GM23338 (cell line): Measurements from ENCODE around the gene KIAA1328. TPM values are rescaled to one million over a fixed set of nuclear protein-coding genes. Genes with fewer than 3 reads are reported as not detected.

Experiments used
- ATAC-seq: fragments of 200-7000 bp; cut with Tn5 transposase; 3 replicates; pipeline ENCODE4 v1.9.1; 2020
- DNase-seq: peaks from one replicate; pipeline ENCODE4 v3.0.0-alpha.2; 2015; ENCODE audit warnings: low spot score
- H2AFZ ChIP-seq: fragments of 200-600 bp; sonication (generic); 2 replicates; pipeline ENCODE4 v1.8.0; 2016; ENCODE audit warnings: antibody characterized with exemption, mild to moderate bottlenecking, moderate library complexity
- H3F3A ChIP-seq: fragments of 200-600 bp; sonication (generic); replicated peaks from 2 replicates; pipeline ENCODE4 v1.8.0; 2017; ENCODE audit warnings: antibody characterized with exemption, mixed run types, low read depth
- H3K27ac ChIP-seq: fragments of 200-600 bp; sonication (generic); 2 replicates; pipeline ENCODE4 v1.6.1; 2016; ENCODE audit warnings: low read depth
- H3K27me3 ChIP-seq: fragments of 200-600 bp; sonication (generic); 2 replicates; pipeline ENCODE4 v1.8.0; 2016; ENCODE audit warnings: mild to moderate bottlenecking, mixed run types, moderate library complexity; ENCODE audit not compliant: insufficient read depth
- H3K36me3 ChIP-seq: fragments of 200-600 bp; sonication (generic); 2 replicates; pipeline ENCODE4 v1.8.0; 2016; ENCODE audit warnings: mild to moderate bottlenecking; ENCODE audit not compliant: insufficient read depth
- H3K4me1 ChIP-seq: fragments of 200-600 bp; sonication (generic); 2 replicates; pipeline ENCODE4 v1.8.0; 2016; ENCODE audit warnings: mild to moderate bottlenecking, moderate library complexity; ENCODE audit not compliant: insufficient read depth
- H3K4me2 ChIP-seq: fragments of 200-600 bp; sonication (generic); 2 replicates; pipeline ENCODE4 v1.7.1; 2017; ENCODE audit warnings: mixed run types
- H3K4me3 ChIP-seq: fragments of 200-600 bp; sonication (generic); 2 replicates; pipeline ENCODE4 v1.6.1; 2016; ENCODE audit warnings: mixed run types
- H3K79me2 ChIP-seq: fragments of 200-600 bp; sonication (generic); replicated peaks from 2 replicates; pipeline ENCODE4 v1.8.0; 2017; ENCODE audit warnings: mild to moderate bottlenecking; ENCODE audit not compliant: insufficient read depth
- H3K9me2 ChIP-seq: fragments of 200-600 bp; sonication (generic); 2 replicates; pipeline ENCODE4 v1.8.0; 2017; ENCODE audit not compliant: insufficient read depth
- H4K20me1 ChIP-seq: fragments of 200-600 bp; sonication (generic); replicated peaks from 2 replicates; pipeline ENCODE4 v1.8.0; 2017; ENCODE audit warnings: mild to moderate bottlenecking; ENCODE audit not compliant: insufficient read depth
- H3K27ac Mint-ChIP-seq: 2 replicates; pipeline ENCODE4 v1.8.0; 2020; ENCODE audit warnings: inconsistent platforms, mild to moderate bottlenecking, moderate library complexity, mixed read lengths
- H3K27me3 Mint-ChIP-seq: 3 replicates; pipeline ENCODE4 v1.8.0; 2022; ENCODE audit warnings: low read depth, mild to moderate bottlenecking, moderate library complexity, mixed read lengths, inconsistent platforms; ENCODE audit not compliant: insufficient read depth, poor library complexity
- H3K36me3 Mint-ChIP-seq: 3 replicates; pipeline ENCODE4 v1.8.0; 2021; ENCODE audit warnings: low read depth, mild to moderate bottlenecking, inconsistent platforms, moderate library complexity, mixed read lengths
- H3K4me1 Mint-ChIP-seq: 3 replicates; pipeline ENCODE4 v1.8.0; 2020; ENCODE audit warnings: mild to moderate bottlenecking, inconsistent platforms, mixed read lengths
- H3K4me3 Mint-ChIP-seq: 3 replicates; pipeline ENCODE4 v1.8.0; 2021; ENCODE audit warnings: moderate library complexity, mild to moderate bottlenecking, inconsistent platforms, mixed read lengths
- H3K9me3 Mint-ChIP-seq: 3 replicates; pipeline ENCODE4 v1.8.0; 2020; ENCODE audit warnings: moderate library complexity, mild to moderate bottlenecking, inconsistent platforms, mixed read lengths
- CREB1 ChIP-seq: fragments of 250-450 bp; sonication (Bioruptor Pico); IDR thresholded peaks from 2 replicates; pipeline ENCODE4 v1.5.0; 2020; ENCODE audit warnings: low read depth, mild to moderate bottlenecking, moderate library complexity
- EZH2 ChIP-seq: fragments of 200-600 bp; sonication (generic); IDR thresholded peaks from one replicate; pipeline ENCODE4 v1.8.0; 2017; ENCODE audit warnings: antibody characterized with exemption, mild to moderate bottlenecking, low read depth; ENCODE audit not compliant: unreplicated experiment
- EZH2phosphoT487 ChIP-seq: fragments of 200-600 bp; sonication (generic); IDR thresholded peaks from one replicate; pipeline ENCODE4 v1.8.1; 2018; ENCODE audit warnings: antibody characterized with exemption; ENCODE audit not compliant: unreplicated experiment
- JUNB ChIP-seq: IDR thresholded peaks from one replicate; pipeline ENCODE4 v1.6.1; 2016; ENCODE audit warnings: antibody characterized with exemption; ENCODE audit not compliant: unreplicated experiment
- NANOG ChIP-seq: IDR thresholded peaks from 2 replicates; pipeline ENCODE4 v1.6.1; 2016; ENCODE audit warnings: antibody characterized with exemption, borderline replicate concordance
- POLR2AphosphoS5 ChIP-seq: IDR thresholded peaks from 2 replicates; pipeline ENCODE4 v1.6.1; 2016; ENCODE audit warnings: antibody characterized with exemption, low read depth
- STAT1 ChIP-seq: IDR thresholded peaks from one replicate; pipeline ENCODE4 v1.6.1; 2016; ENCODE audit warnings: antibody characterized with exemption; ENCODE audit not compliant: unreplicated experiment
- ZNF114 ChIP-seq: fragments of 250-450 bp; sonication (Bioruptor Pico); IDR thresholded peaks from 2 replicates; pipeline ENCODE4 v1.5.0; 2020; ENCODE audit warnings: mild to moderate bottlenecking, moderate library complexity
- ZNF331 ChIP-seq: fragments of 250-450 bp; sonication (Bioruptor Pico); IDR thresholded peaks from 2 replicates; pipeline ENCODE4 v1.5.0; 2020; ENCODE audit warnings: low read depth, mild to moderate bottlenecking, moderate library complexity
- polyA plus RNA-seq: library from polyadenylated mRNA; unstranded; fragments of >200 nt; fragmentation: Nextera tagmentation; extraction: Ambion mirVana; gene quantifications from 2 replicates; pipeline ENCODE4 v1.2.1, GENCODE V29; 2016
- total RNA-seq: library from RNA; depleted of rRNA; stranded (reverse); fragments of >200 nt; shearing (Covaris generic); gene quantifications from 2 replicates; pipeline ENCODE4 v1.2.3, GENCODE V29; 2014
- TF ChIP-seq, protein P1 (sequence below): fragments of 250-450 bp; sonication (Bioruptor Pico); IDR thresholded peaks from 2 replicates; pipeline ENCODE4 v1.5.0; 2020; ENCODE audit warnings: mild to moderate bottlenecking, moderate library complexity
- TF ChIP-seq, protein P2 (sequence below): IDR thresholded peaks from one replicate; pipeline ENCODE4 v1.6.1; 2018; ENCODE audit warnings: antibody characterized with exemption; ENCODE audit not compliant: unreplicated experiment
- TF ChIP-seq, protein P3 (sequence below), 2 experiments: fragments of 200-600 bp in 1 of 2; sonication (generic) in 1 of 2; conservative IDR thresholded peaks; 2 replicates each; pipeline versions ENCODE4 v1.5.1 to v1.6.1; 2016 to 2017; ENCODE audit warnings: antibody characterized with exemption in 2 of 2, low read depth in 2 of 2, mild to moderate bottlenecking in 2 of 2, moderate library complexity in 1 of 2
- TF ChIP-seq, protein P4 (sequence below): IDR thresholded peaks from 2 replicates; pipeline ENCODE4 v1.6.1; 2016; ENCODE audit warnings: antibody characterized with exemption

Gene KIAA1328
- total and polyA plus RNA-seq, 2 experiments from 2014 or later = 5.2 to 8.4 TPM

DNA sequence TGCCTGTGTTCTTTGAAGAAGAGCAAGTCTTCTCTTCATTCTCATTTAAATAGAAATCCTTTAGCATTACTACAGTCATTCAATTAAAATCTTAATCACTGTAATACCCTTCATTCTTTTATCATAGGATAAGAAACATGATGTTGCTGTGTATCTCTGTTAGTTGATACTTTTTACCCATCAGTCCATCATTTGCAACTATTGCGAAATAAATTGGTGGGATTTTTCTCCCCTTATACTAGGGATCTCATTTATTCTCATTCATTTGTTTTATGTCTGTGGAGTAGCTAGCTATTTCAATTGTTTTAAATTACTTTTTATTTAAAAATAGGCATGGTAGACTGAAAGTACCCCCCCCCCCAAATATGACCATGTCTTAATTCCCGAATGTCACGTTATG lies 235.3 kb downstream of the KIAA1328 start:
- no peak for DNase-seq
- H3K4me3 ChIP-seq = no peak overlapping the region
- H2AFZ ChIP-seq = no peak overlapping the region
- H3F3A ChIP-seq = no peaks in the 10 kb centered on the region
- TF ChIP-seq EZH2 (no peak), NANOG (no peak), JUNB (no peak), ZNF331 (CRISPR knock-in tag) (no peak), POLR2AphosphoS5 (no peak), EZH2phosphoT487 (no peak), ZNF114 (CRISPR knock-in tag) (no peak), CREB1 (CRISPR knock-in tag) (no peak), STAT1 (no peak)
- TF ChIP-seq, protein P1, sequence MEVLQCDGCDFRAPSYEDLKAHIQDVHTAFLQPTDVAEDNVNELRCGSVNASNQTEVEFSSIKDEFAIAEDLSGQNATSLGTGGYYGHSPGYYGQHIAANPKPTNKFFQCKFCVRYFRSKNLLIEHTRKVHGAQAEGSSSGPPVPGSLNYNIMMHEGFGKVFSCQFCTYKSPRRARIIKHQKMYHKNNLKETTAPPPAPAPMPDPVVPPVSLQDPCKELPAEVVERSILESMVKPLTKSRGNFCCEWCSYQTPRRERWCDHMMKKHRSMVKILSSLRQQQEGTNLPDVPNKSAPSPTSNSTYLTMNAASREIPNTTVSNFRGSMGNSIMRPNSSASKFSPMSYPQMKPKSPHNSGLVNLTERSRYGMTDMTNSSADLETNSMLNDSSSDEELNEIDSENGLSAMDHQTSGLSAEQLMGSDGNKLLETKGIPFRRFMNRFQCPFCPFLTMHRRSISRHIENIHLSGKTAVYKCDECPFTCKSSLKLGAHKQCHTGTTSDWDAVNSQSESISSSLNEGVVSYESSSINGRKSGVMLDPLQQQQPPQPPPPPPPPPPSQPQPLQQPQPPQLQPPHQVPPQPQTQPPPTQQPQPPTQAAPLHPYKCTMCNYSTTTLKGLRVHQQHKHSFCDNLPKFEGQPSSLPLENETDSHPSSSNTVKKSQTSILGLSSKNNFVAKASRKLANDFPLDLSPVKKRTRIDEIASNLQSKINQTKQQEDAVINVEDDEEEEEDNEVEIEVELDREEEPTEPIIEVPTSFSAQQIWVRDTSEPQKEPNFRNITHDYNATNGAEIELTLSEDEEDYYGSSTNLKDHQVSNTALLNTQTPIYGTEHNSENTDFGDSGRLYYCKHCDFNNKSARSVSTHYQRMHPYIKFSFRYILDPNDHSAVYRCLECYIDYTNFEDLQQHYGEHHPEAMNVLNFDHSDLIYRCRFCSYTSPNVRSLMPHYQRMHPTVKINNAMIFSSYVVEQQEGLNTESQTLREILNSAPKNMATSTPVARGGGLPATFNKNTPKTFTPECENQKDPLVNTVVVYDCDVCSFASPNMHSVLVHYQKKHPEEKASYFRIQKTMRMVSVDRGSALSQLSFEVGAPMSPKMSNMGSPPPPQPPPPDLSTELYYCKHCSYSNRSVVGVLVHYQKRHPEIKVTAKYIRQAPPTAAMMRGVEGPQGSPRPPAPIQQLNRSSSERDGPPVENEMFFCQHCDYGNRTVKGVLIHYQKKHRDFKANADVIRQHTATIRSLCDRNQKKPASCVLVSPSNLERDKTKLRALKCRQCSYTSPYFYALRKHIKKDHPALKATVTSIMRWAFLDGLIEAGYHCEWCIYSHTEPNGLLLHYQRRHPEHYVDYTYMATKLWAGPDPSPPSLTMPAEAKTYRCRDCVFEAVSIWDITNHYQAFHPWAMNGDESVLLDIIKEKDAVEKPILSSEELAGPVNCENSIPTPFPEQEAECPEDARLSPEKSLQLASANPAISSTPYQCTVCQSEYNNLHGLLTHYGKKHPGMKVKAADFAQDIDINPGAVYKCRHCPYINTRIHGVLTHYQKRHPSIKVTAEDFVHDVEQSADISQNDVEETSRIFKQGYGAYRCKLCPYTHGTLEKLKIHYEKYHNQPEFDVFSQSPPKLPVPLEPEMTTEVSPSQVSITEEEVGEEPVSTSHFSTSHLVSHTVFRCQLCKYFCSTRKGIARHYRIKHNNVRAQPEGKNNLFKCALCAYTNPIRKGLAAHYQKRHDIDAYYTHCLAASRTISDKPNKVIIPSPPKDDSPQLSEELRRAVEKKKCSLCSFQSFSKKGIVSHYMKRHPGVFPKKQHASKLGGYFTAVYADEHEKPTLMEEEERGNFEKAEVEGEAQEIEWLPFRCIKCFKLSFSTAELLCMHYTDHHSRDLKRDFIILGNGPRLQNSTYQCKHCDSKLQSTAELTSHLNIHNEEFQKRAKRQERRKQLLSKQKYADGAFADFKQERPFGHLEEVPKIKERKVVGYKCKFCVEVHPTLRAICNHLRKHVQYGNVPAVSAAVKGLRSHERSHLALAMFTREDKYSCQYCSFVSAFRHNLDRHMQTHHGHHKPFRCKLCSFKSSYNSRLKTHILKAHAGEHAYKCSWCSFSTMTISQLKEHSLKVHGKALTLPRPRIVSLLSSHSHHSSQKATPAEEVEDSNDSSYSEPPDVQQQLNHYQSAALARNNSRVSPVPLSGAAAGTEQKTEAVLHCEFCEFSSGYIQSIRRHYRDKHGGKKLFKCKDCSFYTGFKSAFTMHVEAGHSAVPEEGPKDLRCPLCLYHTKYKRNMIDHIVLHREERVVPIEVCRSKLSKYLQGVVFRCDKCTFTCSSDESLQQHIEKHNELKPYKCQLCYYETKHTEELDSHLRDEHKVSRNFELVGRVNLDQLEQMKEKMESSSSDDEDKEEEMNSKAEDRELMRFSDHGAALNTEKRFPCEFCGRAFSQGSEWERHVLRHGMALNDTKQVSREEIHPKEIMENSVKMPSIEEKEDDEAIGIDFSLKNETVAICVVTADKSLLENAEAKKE = no peak
- TF ChIP-seq, protein P2, sequence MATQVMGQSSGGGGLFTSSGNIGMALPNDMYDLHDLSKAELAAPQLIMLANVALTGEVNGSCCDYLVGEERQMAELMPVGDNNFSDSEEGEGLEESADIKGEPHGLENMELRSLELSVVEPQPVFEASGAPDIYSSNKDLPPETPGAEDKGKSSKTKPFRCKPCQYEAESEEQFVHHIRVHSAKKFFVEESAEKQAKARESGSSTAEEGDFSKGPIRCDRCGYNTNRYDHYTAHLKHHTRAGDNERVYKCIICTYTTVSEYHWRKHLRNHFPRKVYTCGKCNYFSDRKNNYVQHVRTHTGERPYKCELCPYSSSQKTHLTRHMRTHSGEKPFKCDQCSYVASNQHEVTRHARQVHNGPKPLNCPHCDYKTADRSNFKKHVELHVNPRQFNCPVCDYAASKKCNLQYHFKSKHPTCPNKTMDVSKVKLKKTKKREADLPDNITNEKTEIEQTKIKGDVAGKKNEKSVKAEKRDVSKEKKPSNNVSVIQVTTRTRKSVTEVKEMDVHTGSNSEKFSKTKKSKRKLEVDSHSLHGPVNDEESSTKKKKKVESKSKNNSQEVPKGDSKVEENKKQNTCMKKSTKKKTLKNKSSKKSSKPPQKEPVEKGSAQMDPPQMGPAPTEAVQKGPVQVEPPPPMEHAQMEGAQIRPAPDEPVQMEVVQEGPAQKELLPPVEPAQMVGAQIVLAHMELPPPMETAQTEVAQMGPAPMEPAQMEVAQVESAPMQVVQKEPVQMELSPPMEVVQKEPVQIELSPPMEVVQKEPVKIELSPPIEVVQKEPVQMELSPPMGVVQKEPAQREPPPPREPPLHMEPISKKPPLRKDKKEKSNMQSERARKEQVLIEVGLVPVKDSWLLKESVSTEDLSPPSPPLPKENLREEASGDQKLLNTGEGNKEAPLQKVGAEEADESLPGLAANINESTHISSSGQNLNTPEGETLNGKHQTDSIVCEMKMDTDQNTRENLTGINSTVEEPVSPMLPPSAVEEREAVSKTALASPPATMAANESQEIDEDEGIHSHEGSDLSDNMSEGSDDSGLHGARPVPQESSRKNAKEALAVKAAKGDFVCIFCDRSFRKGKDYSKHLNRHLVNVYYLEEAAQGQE = no peak
- TF ChIP-seq, protein P3, sequence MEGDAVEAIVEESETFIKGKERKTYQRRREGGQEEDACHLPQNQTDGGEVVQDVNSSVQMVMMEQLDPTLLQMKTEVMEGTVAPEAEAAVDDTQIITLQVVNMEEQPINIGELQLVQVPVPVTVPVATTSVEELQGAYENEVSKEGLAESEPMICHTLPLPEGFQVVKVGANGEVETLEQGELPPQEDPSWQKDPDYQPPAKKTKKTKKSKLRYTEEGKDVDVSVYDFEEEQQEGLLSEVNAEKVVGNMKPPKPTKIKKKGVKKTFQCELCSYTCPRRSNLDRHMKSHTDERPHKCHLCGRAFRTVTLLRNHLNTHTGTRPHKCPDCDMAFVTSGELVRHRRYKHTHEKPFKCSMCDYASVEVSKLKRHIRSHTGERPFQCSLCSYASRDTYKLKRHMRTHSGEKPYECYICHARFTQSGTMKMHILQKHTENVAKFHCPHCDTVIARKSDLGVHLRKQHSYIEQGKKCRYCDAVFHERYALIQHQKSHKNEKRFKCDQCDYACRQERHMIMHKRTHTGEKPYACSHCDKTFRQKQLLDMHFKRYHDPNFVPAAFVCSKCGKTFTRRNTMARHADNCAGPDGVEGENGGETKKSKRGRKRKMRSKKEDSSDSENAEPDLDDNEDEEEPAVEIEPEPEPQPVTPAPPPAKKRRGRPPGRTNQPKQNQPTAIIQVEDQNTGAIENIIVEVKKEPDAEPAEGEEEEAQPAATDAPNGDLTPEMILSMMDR (conservative IDR thresholded peaks at IDR 0.05; ENCODE audit: low read depth in 2 of 2) = no peak
- TF ChIP-seq, protein P4, sequence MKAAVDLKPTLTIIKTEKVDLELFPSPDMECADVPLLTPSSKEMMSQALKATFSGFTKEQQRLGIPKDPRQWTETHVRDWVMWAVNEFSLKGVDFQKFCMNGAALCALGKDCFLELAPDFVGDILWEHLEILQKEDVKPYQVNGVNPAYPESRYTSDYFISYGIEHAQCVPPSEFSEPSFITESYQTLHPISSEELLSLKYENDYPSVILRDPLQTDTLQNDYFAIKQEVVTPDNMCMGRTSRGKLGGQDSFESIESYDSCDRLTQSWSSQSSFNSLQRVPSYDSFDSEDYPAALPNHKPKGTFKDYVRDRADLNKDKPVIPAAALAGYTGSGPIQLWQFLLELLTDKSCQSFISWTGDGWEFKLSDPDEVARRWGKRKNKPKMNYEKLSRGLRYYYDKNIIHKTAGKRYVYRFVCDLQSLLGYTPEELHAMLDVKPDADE = no peak
- no peak overlapping the region for H3K4me2 ChIP-seq
- H3K9me3 Mint-ChIP-seq = peaks cover 4% of the 10 kb centered on the region; the same call in 2 of the 3 replicates
- no peak overlapping the region for H3K4me3 Mint-ChIP-seq
- 0 out of 2 replicates have a peak, but pooled peaks cover 4% of the 10 kb centered on the region for H3K4me1 ChIP-seq
- H4K20me1 ChIP-seq = no peaks in the 10 kb centered on the region
- ATAC-seq = no peak
- H3K79me2 ChIP-seq = no peaks in the 10 kb centered on the region
- peaks cover 4% of the 10 kb centered on the region for H3K36me3 Mint-ChIP-seq
- H3K27me3 ChIP-seq = no peaks in the 10 kb centered on the region
- H3K27ac ChIP-seq = no peak overlapping the region
- H3K36me3 ChIP-seq = no peaks in the 10 kb centered on the region
- peaks cover 4% of the 10 kb centered on the region; the same call in 1 of the 3 replicates for H3K4me1 Mint-ChIP-seq
- no peaks in the 10 kb centered on the region for H3K9me2 ChIP-seq
- peaks cover 5% of the 10 kb centered on the region for H3K27me3 Mint-ChIP-seq
- H3K27ac Mint-ChIP-seq = no peak overlapping the region
